HCT116 (cell line): ENCODE results near the gene C1QTNF2. TPM values are rescaled to one million over a fixed set of nuclear protein-coding genes. Genes with fewer than 3 reads are reported as not detected.

Source experiments
- ATAC-seq: fragments of 200-7000 bp; cut with Tn5 transposase; 2 replicates; pipeline ENCODE4 v1.9.1; 2020; ENCODE audit warnings: mild to moderate bottlenecking, moderate library complexity
- BruUV-seq: library from RNA; stranded (reverse); fragments of 400-500 nt; replicated peaks from 2 replicates; lab custom pipeline; 2021; lab: Mats Ljungman, UMichigan
- CTCF ChIA-PET: fragments of 300-600 bp; sonication (Branson Sonifier 250); formaldehyde crosslinking; loops from one replicate; lab custom pipeline; 2021; ENCODE audit warnings: antibody characterized with exemption; lab: Charles Lee
- POLR2A ChIA-PET: fragments of 300-600, 350-600 bp; sonication (Branson Sonifier 250); formaldehyde crosslinking; loops from one replicate; lab custom pipeline; 2021; ENCODE audit warnings: antibody characterized with exemption; lab: Charles Lee
- RAD21 ChIA-PET, 2 experiments: fragments of 300-600 bp; sonication (Branson Sonifier 250); formaldehyde crosslinking; loops; one replicate each; lab custom pipeline; 2023; ENCODE audit warnings: low total read pairs in 2 of 2; ENCODE audit not compliant: uncharacterized antibody in 2 of 2, unreplicated experiment in 2 of 2, low non-redundant PET in 1 of 2; lab: Charles Lee
- DNase-seq: peaks from one replicate; pipeline ENCODE4 v3.0.0-alpha.2; 2010; ENCODE audit warnings: low read depth, low spot score
- H2AFZ ChIP-seq: fragments of 200-600 bp; shearing (Covaris generic), sonication (generic); 2 replicates; pipeline ENCODE4 v1.6.1; 2017; ENCODE audit warnings: low read depth, mixed run types, mixed read lengths, antibody characterized with exemption, low read length; ENCODE audit not compliant: poor library complexity, severe bottlenecking
- H3K27ac ChIP-seq: 2 replicates; pipeline ENCODE4 v1.5.1; 2012; ENCODE audit warnings: low read depth, low read length
- H3K27me3 ChIP-seq: fragments of 200-600 bp; sonication (generic); 2 replicates; pipeline ENCODE4 v1.6.1; 2016; ENCODE audit warnings: mixed run types, low read length, mixed read lengths; ENCODE audit not compliant: insufficient read depth
- H3K36me3 ChIP-seq, 2 experiments: fragments of 200-500 bp in 1 of 2; fragments of 200-600 bp in 1 of 2; sonication (Bioruptor generic) in 1 of 2; sonication (generic) in 1 of 2; 2 replicates each; pipeline versions ENCODE4 v1.5.1 to v1.6.1; 2014 to 2016; ENCODE audit warnings: low read length in 2 of 2, inconsistent platforms in 1 of 2, mixed read lengths in 1 of 2, mixed run types in 1 of 2; ENCODE audit not compliant: insufficient read depth in 2 of 2, control insufficient read depth in 1 of 2
- H3K4me1 ChIP-seq, 2 experiments: fragments of 200-600 bp in 1 of 2; sonication (generic) in 1 of 2; 2 replicates each; pipeline versions ENCODE4 v1.5.1 to v1.6.1; 2012 to 2017; ENCODE audit warnings: low read length in 2 of 2, inconsistent platforms in 1 of 2, mild to moderate bottlenecking in 1 of 2, mixed read lengths in 1 of 2, mixed run types in 1 of 2, moderate library complexity in 1 of 2; ENCODE audit not compliant: insufficient read depth in 2 of 2, control insufficient read depth in 1 of 2
- H3K4me2 ChIP-seq: fragments of 200-600 bp; sonication (generic); 2 replicates; pipeline ENCODE4 v1.6.1; 2017; ENCODE audit warnings: mixed run types, low read length, mixed read lengths
- H3K4me3 ChIP-seq, 2 experiments: fragments of 200-600 bp in 1 of 2; sonication (generic) in 1 of 2; replicated peaks in 1 of 2; 2 replicates each; pipeline ENCODE4 v1.5.1; 2011 to 2016; ENCODE audit warnings: low read length in 2 of 2, control low read depth in 1 of 2, low read depth in 1 of 2, mild to moderate bottlenecking in 1 of 2, mixed read lengths in 1 of 2, mixed run types in 1 of 2
- H3K79me2 ChIP-seq: fragments of 200-600 bp; sonication (generic); 2 replicates; pipeline ENCODE4 v1.6.1; 2017; ENCODE audit warnings: mild to moderate bottlenecking, mixed run types, low read length, moderate library complexity, mixed read lengths; ENCODE audit not compliant: insufficient read depth
- H3K9ac ChIP-seq: fragments of 200-600 bp; sonication (generic); 2 replicates; pipeline ENCODE4 v1.6.1; 2016; ENCODE audit warnings: low read length, mixed read lengths
- H3K9me2 ChIP-seq: fragments of 200-600 bp; sonication (generic), shearing (Covaris generic); 2 replicates; pipeline ENCODE4 v1.6.1; 2017; ENCODE audit warnings: mixed run types, mild to moderate bottlenecking, moderate library complexity; ENCODE audit not compliant: insufficient read depth
- H3K9me3 ChIP-seq, 2 experiments: fragments of 200-500 bp in 1 of 2; fragments of 200-600 bp in 1 of 2; sonication (Bioruptor generic) in 1 of 2; sonication (generic) in 1 of 2; 2 replicates each; pipeline ENCODE4 v1.6.1; 2014 to 2017; ENCODE audit warnings: low read length in 2 of 2, mixed read lengths in 2 of 2, inconsistent platforms in 1 of 2, low read depth in 1 of 2, mild to moderate bottlenecking in 1 of 2, mixed run types in 1 of 2, moderate library complexity in 1 of 2; ENCODE audit not compliant: control insufficient read depth in 1 of 2, insufficient read depth in 1 of 2
- H4K20me1 ChIP-seq: fragments of 200-600 bp; sonication (generic), shearing (Covaris generic); 2 replicates; pipeline ENCODE4 v1.6.1; 2017; ENCODE audit warnings: mixed run types, mild to moderate bottlenecking, moderate library complexity; ENCODE audit not compliant: insufficient read depth
- CBX3 ChIP-seq: IDR thresholded peaks from 2 replicates; pipeline ENCODE4 v1.6.1; 2012; ENCODE audit warnings: low read depth
- CEBPB ChIP-seq: IDR thresholded peaks from 2 replicates; pipeline ENCODE4 v1.6.1; 2012; ENCODE audit warnings: low read depth
- EGR1 ChIP-seq: IDR thresholded peaks from 2 replicates; pipeline ENCODE4 v1.6.1; 2012; ENCODE audit warnings: low read depth
- ELF1 ChIP-seq: IDR thresholded peaks from 2 replicates; pipeline ENCODE4 v1.6.1; 2012; ENCODE audit warnings: low read depth, borderline replicate concordance
- EZH2 ChIP-seq: fragments of 200-600 bp; sonication (generic); IDR thresholded peaks from 2 replicates; pipeline ENCODE4 v1.6.1; 2017; ENCODE audit warnings: antibody characterized with exemption, mixed run types
- EZH2phosphoT487 ChIP-seq: fragments of 200-600 bp; IDR thresholded peaks from 2 replicates; pipeline ENCODE4 v1.6.1; 2018; ENCODE audit warnings: antibody characterized with exemption, borderline replicate concordance
- POLR2AphosphoS5 ChIP-seq: IDR thresholded peaks from 2 replicates; pipeline ENCODE4 v1.6.1; 2011; ENCODE audit warnings: mild to moderate bottlenecking, low read depth, low read length, moderate library complexity
- RAD21 ChIP-seq: IDR thresholded peaks from 2 replicates; pipeline ENCODE4 v1.6.1; 2012; ENCODE audit warnings: low read depth, mild to moderate bottlenecking
- SIN3A ChIP-seq: IDR thresholded peaks from 2 replicates; pipeline ENCODE4 v1.6.1; 2012; ENCODE audit warnings: low read depth
- SRF ChIP-seq: IDR thresholded peaks from 2 replicates; pipeline ENCODE4 v1.6.1; 2012; ENCODE audit warnings: low read depth
- TCF7L2 ChIP-seq: IDR thresholded peaks from 2 replicates; pipeline ENCODE4 v1.7.0; 2011; ENCODE audit warnings: borderline replicate concordance, inconsistent platforms; ENCODE audit not compliant: insufficient read depth, insufficient read length; ENCODE audit errors: extremely low read depth
- ZFX ChIP-seq: fragments of 450-650 bp; IDR thresholded peaks from 2 replicates; pipeline ENCODE4 v1.6.1; 2017
- intact Hi-C: fragments of 100-400 bp; cut with micrococcal nuclease; formaldehyde crosslinking; loops from 2 replicates; pipeline ENCODE4 v1.10.0; 2022
- total RNA-seq: library from RNA; stranded (reverse); gene quantifications from one replicate; pipeline ENCODE4 v1.2.1, GENCODE V29; 2021; ENCODE audit not compliant: unreplicated experiment
- TF ChIP-seq, protein P1 (sequence below): IDR thresholded peaks from 2 replicates; pipeline ENCODE4 v1.6.1; 2012
- TF ChIP-seq, protein P2 (sequence below): IDR thresholded peaks from 2 replicates; pipeline ENCODE4 v1.6.1; 2012; ENCODE audit warnings: low read depth
- TF ChIP-seq, protein P3 (sequence below): IDR thresholded peaks from 2 replicates; pipeline ENCODE4 v1.6.1; 2012

The C1QTNF2 gene
- total RNA-seq, 1 experiment from 2014 or later, result 0.15 TPM

DNA sequence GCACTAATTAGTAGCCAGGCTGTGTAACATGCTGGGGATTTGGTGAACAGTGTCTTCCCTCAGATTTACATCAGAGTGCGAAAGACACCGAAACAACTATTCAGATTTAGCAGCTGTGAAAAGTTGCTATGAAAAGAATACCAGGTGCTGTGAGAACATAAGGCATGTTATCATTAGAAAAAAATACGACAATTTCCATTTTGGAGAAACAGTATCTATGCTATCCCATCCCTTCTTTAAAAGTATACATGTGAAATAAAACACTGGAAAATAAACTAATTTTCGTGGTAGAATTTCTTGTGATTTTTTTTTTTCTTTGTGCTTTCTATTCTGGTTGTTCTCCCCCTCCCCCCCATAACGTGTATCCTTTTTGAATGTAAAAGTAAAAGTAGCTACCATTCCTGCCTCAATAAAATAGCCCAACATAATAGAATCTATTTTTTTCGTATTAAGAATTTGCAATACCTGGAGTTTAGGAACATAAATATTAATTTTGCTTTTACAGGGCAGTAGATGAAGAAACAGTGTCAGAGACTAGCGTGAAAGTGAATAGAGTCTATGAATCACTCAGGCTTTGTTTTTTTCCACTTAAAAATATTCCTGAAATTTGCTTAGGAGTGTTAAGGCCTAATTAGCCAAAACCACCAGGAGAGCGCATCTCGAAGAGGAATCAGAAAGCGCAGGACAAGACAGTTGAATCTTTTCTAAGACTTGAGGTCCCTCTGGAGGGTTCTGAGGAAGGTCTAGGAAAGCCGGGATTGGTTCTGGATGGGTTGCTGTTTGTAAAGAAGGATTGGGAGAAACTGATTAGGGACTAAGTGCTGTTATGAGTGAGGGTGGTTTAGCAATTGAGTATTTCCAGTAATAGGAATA lies 49.3 kb upstream of the C1QTNF2 start:
- TF ChIP-seq EZH2 (no peak), CBX3 (no peak), SRF (no peak), ZFX (no peak), POLR2AphosphoS5 (no peak), ELF1 (no peak), RAD21 (no peak), EZH2phosphoT487 (no peak), TCF7L2 (no peak), CEBPB (no peak), EGR1 (no peak), SIN3A (no peak)
- TF ChIP-seq, protein P1, sequence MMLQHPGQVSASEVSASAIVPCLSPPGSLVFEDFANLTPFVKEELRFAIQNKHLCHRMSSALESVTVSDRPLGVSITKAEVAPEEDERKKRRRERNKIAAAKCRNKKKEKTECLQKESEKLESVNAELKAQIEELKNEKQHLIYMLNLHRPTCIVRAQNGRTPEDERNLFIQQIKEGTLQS, result no peak
- TF ChIP-seq, protein P2, sequence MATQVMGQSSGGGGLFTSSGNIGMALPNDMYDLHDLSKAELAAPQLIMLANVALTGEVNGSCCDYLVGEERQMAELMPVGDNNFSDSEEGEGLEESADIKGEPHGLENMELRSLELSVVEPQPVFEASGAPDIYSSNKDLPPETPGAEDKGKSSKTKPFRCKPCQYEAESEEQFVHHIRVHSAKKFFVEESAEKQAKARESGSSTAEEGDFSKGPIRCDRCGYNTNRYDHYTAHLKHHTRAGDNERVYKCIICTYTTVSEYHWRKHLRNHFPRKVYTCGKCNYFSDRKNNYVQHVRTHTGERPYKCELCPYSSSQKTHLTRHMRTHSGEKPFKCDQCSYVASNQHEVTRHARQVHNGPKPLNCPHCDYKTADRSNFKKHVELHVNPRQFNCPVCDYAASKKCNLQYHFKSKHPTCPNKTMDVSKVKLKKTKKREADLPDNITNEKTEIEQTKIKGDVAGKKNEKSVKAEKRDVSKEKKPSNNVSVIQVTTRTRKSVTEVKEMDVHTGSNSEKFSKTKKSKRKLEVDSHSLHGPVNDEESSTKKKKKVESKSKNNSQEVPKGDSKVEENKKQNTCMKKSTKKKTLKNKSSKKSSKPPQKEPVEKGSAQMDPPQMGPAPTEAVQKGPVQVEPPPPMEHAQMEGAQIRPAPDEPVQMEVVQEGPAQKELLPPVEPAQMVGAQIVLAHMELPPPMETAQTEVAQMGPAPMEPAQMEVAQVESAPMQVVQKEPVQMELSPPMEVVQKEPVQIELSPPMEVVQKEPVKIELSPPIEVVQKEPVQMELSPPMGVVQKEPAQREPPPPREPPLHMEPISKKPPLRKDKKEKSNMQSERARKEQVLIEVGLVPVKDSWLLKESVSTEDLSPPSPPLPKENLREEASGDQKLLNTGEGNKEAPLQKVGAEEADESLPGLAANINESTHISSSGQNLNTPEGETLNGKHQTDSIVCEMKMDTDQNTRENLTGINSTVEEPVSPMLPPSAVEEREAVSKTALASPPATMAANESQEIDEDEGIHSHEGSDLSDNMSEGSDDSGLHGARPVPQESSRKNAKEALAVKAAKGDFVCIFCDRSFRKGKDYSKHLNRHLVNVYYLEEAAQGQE, result no peak
- TF ChIP-seq, protein P3, sequence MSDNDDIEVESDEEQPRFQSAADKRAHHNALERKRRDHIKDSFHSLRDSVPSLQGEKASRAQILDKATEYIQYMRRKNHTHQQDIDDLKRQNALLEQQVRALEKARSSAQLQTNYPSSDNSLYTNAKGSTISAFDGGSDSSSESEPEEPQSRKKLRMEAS, result no peak

More for the DNA sequence above, 49.3 kb upstream of the C1QTNF2 start:
- H4K20me1 ChIP-seq, result 0 out of 2 replicates have a peak, but pooled peaks cover 3% of the 10 kb centered on the region
- no peaks in the 10 kb centered on the region for H3K27me3 ChIP-seq
- ATAC-seq (peak; percentile 1; the same call in 1 of the 2 replicates), DNase-seq (no peak)
- no TSS peak for BruUV-seq
- peak overlapping the region; percentile 85 to 93 for H3K4me3 ChIP-seq
- H3K36me3 ChIP-seq, result peaks cover 9 to 21% of the 10 kb centered on the region in 2 experiments; a peak in 3 of 4 replicates
- no peaks in the 10 kb centered on the region for H3K9me3 ChIP-seq
- peak overlapping the region; percentile 44 for H2AFZ ChIP-seq
- RAD21 ChIA-PET, result interaction anchor here in 1 of 2 experiments (0.7 kb wide), 1 partner anchor 29 kb away, joined by 3 read pairs; no protein-coding TSS in a partner anchor
- H3K4me2 ChIP-seq, result peak overlapping the region; percentile 89
- peaks cover 8 to 27% of the 10 kb centered on the region in 2 experiments; a peak in 3 of 4 replicates for H3K4me1 ChIP-seq
- H3K27ac ChIP-seq, result peak overlapping the region; percentile 50; the same call in 1 of the 2 replicates
- CTCF ChIA-PET, result interaction anchor here (0.7 to 2.2 kb wide), 2 partner anchors 19 to 838 kb away, joined by 3 to 21 read pairs; no protein-coding TSS in a partner anchor
- intact Hi-C loops, result no loop called here
- H3K79me2 ChIP-seq, result peaks cover 55% of the 10 kb centered on the region
- no peaks in the 10 kb centered on the region for H3K9me2 ChIP-seq
- POLR2A ChIA-PET, result interaction anchor here (0.7 to 1.0 kb wide), 2 partner anchors 19 to 1102 kb away, joined by 3 read pairs; no protein-coding TSS in a partner anchor
- peak overlapping the region; percentile 78 for H3K9ac ChIP-seq
